ENCODE results near the gene ALK.

DNA sequence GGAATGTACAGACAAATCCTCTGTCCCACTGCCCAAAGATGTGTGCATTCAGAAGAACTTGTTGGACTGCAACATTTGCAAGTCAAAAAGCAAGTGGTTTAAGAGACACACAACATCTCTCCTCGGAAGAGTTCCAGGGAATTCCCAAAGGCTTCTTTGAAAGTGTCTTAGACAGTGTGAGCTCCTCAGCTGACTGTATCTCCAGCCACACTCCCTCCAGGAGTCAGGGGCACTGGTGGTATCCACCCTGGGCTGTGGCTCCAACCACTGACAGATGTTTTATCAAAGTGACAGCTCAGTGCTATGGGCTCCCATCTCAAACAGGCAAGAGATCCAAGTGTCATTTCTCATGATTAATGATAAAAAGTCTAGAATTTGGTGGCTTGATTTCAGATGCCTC is 48.5 kb downstream of the ALK start:
- TF ChIP-seq, protein P1, sequence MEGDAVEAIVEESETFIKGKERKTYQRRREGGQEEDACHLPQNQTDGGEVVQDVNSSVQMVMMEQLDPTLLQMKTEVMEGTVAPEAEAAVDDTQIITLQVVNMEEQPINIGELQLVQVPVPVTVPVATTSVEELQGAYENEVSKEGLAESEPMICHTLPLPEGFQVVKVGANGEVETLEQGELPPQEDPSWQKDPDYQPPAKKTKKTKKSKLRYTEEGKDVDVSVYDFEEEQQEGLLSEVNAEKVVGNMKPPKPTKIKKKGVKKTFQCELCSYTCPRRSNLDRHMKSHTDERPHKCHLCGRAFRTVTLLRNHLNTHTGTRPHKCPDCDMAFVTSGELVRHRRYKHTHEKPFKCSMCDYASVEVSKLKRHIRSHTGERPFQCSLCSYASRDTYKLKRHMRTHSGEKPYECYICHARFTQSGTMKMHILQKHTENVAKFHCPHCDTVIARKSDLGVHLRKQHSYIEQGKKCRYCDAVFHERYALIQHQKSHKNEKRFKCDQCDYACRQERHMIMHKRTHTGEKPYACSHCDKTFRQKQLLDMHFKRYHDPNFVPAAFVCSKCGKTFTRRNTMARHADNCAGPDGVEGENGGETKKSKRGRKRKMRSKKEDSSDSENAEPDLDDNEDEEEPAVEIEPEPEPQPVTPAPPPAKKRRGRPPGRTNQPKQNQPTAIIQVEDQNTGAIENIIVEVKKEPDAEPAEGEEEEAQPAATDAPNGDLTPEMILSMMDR (IDR thresholded peaks at IDR 0.05; ENCODE audit: low read depth, low read length), result no peak
- TF ChIP-seq EZH2phosphoT487 (IDR thresholded peaks at IDR 0.05; ENCODE audit: low read depth), result no peak
